ENCODE data around the gene RNF217.
"Not testable (repeated sequence)": the region's sequence is repeated elsewhere in the genome, so short reads cannot be mapped to it uniquely, and the experiment has no call there.

RNF217 gene

GRCh38 chr6:125123468-125124048 is 161.3 kb downstream of the RNF217 start:
- no peak for DNase-seq (ENCODE audit: low read depth)

- DNase-seq (ENCODE audit: low read depth), result no peak
Measured at GRCh38 chr6:125124049-125124669, 161.9 kb downstream of the RNF217 start.

- DNase-seq (ENCODE audit: low read depth), result not testable (repeated sequence)
Measured at GRCh38 chr6:125125856-125126255, 163.6 kb downstream of the RNF217 start.

- no peak for DNase-seq (ENCODE audit: low read depth)
Measured at GRCh38 chr6:125129354-125129753, 167.1 kb downstream of the RNF217 start.

GRCh38 chr6:125132058-125132457 is 169.8 kb downstream of the RNF217 start:
- no peak for DNase-seq (ENCODE audit: low read depth)

GRCh38 chr6:125136378-125136777 is 174.1 kb downstream of the RNF217 start:
- no peak for DNase-seq (ENCODE audit: low read depth)

GRCh38 chr6:125138083-125138482 is 175.8 kb downstream of the RNF217 start:
- DNase-seq (ENCODE audit: low read depth), result no peak

- no peak for DNase-seq (ENCODE audit: low read depth)
Measured at GRCh38 chr6:125140808-125141207, 178.6 kb downstream of the RNF217 start.

Measured in GM04503 (cell line).